ENCODE results near the gene PEPD. TPM values are rescaled to one million over a fixed set of nuclear protein-coding genes. Genes with fewer than 3 reads are reported as not detected.

PEPD gene
- total and polyA plus RNA-seq, 7 experiments from 2014 or later, result 21.9 to 126 (median 24.6) TPM

DNA sequence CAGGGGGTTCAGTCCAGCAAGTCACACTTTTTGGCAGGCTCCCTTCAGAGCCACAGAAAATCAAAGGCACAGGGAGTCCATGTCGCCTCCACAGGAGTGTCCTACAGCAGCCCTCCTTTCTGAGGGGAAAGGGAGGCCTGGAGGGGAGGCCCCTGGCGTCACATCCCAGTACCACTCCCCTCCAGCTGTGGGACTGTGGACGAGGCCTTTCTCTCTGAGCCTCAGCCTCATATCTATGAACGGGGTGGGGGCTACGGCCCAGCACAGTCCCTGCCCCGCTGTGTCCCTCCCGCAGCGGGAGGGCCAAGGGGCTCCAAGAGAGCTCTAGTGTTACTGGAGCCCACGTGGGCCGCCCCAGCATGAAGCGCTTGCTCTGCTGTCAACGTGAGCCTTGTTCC, 23.8 kb downstream of the PEPD start:
- no peak overlapping the region for H3K27ac Mint-ChIP-seq
- Histone ChIP-seq H3K27me3 (ENCODE audit: control insufficient read depth in 2 of 2, insufficient read depth in 2 of 2, low read length in 2 of 2) (no peaks in the 10 kb centered on the region), H3K27ac (ENCODE audit: low read depth, low read length) (no peak overlapping the region), H3K36me3 (ENCODE audit: control insufficient read depth in 2 of 3, insufficient read depth in 3 of 3, low read length in 3 of 3) (peaks cover 0 to 45% (median 3%) of the 10 kb centered on the region in 3 experiments), H3K4me3 (ENCODE audit: low read length) (no peak overlapping the region), H3K9me3 (ENCODE audit: control insufficient read depth in 2 of 3, low read length in 3 of 3) (no peaks in the 10 kb centered on the region), H3K4me1 (ENCODE audit: control insufficient read depth in 2 of 2, insufficient read depth in 2 of 2, low read length in 2 of 2) (no peaks in the 10 kb centered on the region)
- ATAC-seq (no peak), DNase-seq (no peak)
- CTCF ChIA-PET, result no interaction called here
- POLR2A ChIA-PET, result no interaction called here
- peaks cover 0 to 2% (median 0%) of the 10 kb centered on the region in 7 donors for H3K4me1 Mint-ChIP-seq
- H3K9me3 Mint-ChIP-seq, result no peaks in the 10 kb centered on the region
- peaks cover 0 to 35% (median 4%) of the 10 kb centered on the region in 5 donors for H3K36me3 Mint-ChIP-seq
- no peaks in the 10 kb centered on the region for H3K27me3 Mint-ChIP-seq
- intact Hi-C loops (cut with micrococcal nuclease), result no loop called here
- no peak overlapping the region for H3K4me3 Mint-ChIP-seq

- no peaks in the 10 kb centered on the region for H3K27me3 Mint-ChIP-seq
- H3K4me1 ChIP-seq (ENCODE audit: control insufficient read depth in 2 of 2, insufficient read depth in 2 of 2, low read length in 2 of 2), result no peaks in the 10 kb centered on the region
- ATAC-seq (no peak), DNase-seq (no peak)
- no peak overlapping the region for H3K27ac Mint-ChIP-seq
- peaks cover 0 to 35% (median 4%) of the 10 kb centered on the region in 5 donors for H3K36me3 Mint-ChIP-seq
- peaks cover 0 to 2% (median 0%) of the 10 kb centered on the region in 7 donors for H3K4me1 Mint-ChIP-seq
- intact Hi-C loops (cut with micrococcal nuclease), result no loop called here
- H3K4me3 Mint-ChIP-seq, result no peak overlapping the region
- ChIA-PET CTCF (no interaction called here), POLR2A (no interaction called here)
- H3K9me3 Mint-ChIP-seq, result no peaks in the 10 kb centered on the region
- H3K27ac ChIP-seq (ENCODE audit: low read depth, low read length), result no peak overlapping the region
- H3K36me3 ChIP-seq (ENCODE audit: control insufficient read depth in 2 of 3, insufficient read depth in 3 of 3, low read length in 3 of 3), result peaks cover 0 to 45% (median 3%) of the 10 kb centered on the region in 3 experiments
- H3K9me3 ChIP-seq (ENCODE audit: control insufficient read depth in 2 of 3, low read length in 3 of 3), result no peaks in the 10 kb centered on the region
- no peaks in the 10 kb centered on the region for H3K27me3 ChIP-seq (ENCODE audit: control insufficient read depth in 2 of 2, insufficient read depth in 2 of 2, low read length in 2 of 2)
- no peak overlapping the region for H3K4me3 ChIP-seq (ENCODE audit: low read length)
These were observed 24.3 kb downstream of the PEPD start for GRCh38 chr19:33497131-33497777.

DNA sequence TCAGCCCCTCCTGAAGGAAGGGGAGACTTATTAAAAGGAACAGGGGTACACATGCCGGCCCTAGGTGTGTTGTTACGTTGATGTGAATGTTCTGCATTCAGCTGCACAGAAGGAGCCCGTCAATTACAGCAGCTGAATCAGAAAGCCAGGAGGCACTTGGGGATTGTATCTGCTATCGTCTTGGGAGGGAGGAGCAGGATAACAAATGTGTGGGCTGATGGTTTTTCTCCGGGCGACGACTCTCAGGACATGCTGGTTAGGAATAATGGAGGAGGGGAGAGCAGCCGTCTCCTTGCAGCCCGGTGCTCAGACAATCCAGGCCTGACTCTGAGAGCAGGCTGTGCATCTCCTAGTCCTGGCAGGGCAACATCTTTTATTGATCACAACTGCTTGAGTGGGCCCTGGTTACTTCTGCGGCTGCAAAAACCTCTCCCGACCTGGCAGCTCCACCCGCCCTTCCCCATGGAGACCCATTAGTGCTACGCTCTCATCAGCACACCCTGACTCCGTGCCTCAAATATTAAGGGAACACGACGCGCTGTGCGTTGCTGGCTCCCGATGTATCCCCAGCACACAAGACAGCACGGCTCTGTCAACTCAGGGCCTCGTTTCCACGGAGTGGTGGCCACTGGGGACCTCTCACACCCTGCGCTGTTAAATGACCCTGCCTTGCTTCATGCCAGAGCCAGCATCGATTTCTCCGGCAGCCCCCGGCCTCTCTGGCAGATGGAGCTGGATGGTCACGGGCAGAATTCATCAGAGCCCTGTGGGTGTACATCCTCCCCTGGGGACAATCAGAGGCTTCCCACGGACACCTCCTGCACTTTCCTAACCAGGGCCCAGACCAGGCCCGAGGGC, 25.3 kb downstream of the PEPD start:
- ChIA-PET POLR2A (no interaction called here), CTCF (no interaction called here)

GRCh38 chr19:33493401-33494275, 28.0 kb downstream of the PEPD start:
- H3K9me3 Mint-ChIP-seq, result no peaks in the 10 kb centered on the region
- POLR2A ChIA-PET, result no interaction called here
- intact Hi-C loops (cut with micrococcal nuclease), result no loop called here
- H3K36me3 Mint-ChIP-seq, result peaks cover 0 to 24% (median 0%) of the 10 kb centered on the region in 5 donors
- Histone ChIP-seq H3K4me1 (ENCODE audit: control insufficient read depth in 2 of 2, insufficient read depth in 2 of 2, low read length in 2 of 2) (no peaks in the 10 kb centered on the region), H3K27ac (ENCODE audit: low read depth, low read length) (no peak overlapping the region), H3K9me3 (ENCODE audit: control insufficient read depth in 2 of 3, low read length in 3 of 3) (no peaks in the 10 kb centered on the region), H3K4me3 (ENCODE audit: low read length) (no peak overlapping the region), H3K27me3 (ENCODE audit: control insufficient read depth in 2 of 2, insufficient read depth in 2 of 2, low read length in 2 of 2) (no peaks in the 10 kb centered on the region), H3K36me3 (ENCODE audit: control insufficient read depth in 2 of 3, insufficient read depth in 3 of 3, low read length in 3 of 3) (peaks cover 0 to 32% (median 0%) of the 10 kb centered on the region in 3 experiments)
- DNase-seq (no peak), ATAC-seq (no peak)
- no peaks in the 10 kb centered on the region for H3K27me3 Mint-ChIP-seq
- H3K4me3 Mint-ChIP-seq, result no peak overlapping the region
- peak overlapping the region in 1 of 9 donors; percentile 31 for H3K27ac Mint-ChIP-seq
- H3K4me1 Mint-ChIP-seq, result peaks cover 0 to 2% (median 0%) of the 10 kb centered on the region in 7 donors
- CTCF ChIA-PET, result no interaction called here

More for the DNA sequence above, 25.3 kb downstream of the PEPD start:
- Mint-ChIP-seq H3K9me3 (no peaks in the 10 kb centered on the region), H3K4me1 (peaks cover 0 to 2% (median 0%) of the 10 kb centered on the region in 7 donors), H3K27ac (no peak overlapping the region), H3K36me3 (peaks cover 0 to 39% (median 4%) of the 10 kb centered on the region in 5 donors), H3K4me3 (no peak overlapping the region), H3K27me3 (no peaks in the 10 kb centered on the region)
- Histone ChIP-seq H3K4me1 (ENCODE audit: control insufficient read depth in 2 of 2, insufficient read depth in 2 of 2, low read length in 2 of 2) (no peaks in the 10 kb centered on the region), H3K9me3 (ENCODE audit: control insufficient read depth in 2 of 3, low read length in 3 of 3) (no peaks in the 10 kb centered on the region), H3K4me3 (ENCODE audit: low read length) (no peak overlapping the region), H3K27me3 (ENCODE audit: control insufficient read depth in 2 of 2, insufficient read depth in 2 of 2, low read length in 2 of 2) (no peaks in the 10 kb centered on the region), H3K27ac (ENCODE audit: low read depth, low read length) (no peak overlapping the region), H3K36me3 (ENCODE audit: control insufficient read depth in 2 of 3, insufficient read depth in 3 of 3, low read length in 3 of 3) (peaks cover 0 to 45% (median 3%) of the 10 kb centered on the region in 3 experiments)
- DNase-seq (no peak), ATAC-seq (no peak)
- intact Hi-C loops (cut with micrococcal nuclease), result no loop called here

- H3K27ac Mint-ChIP-seq, result no peak overlapping the region
- CTCF ChIA-PET, result no interaction called here
These were observed 28.6 kb downstream of the PEPD start for GRCh38 chr19:33492951-33493350.

GRCh38 chr19:33492090-33492489, 29.5 kb downstream of the PEPD start:
- H3K4me3 Mint-ChIP-seq, result no peak overlapping the region
- DNase-seq (no peak), ATAC-seq (no peak)
- no peaks in the 10 kb centered on the region for H3K9me3 Mint-ChIP-seq
- no peak overlapping the region for H3K4me3 ChIP-seq (ENCODE audit: low read length)
- no peak overlapping the region for H3K27ac ChIP-seq (ENCODE audit: low read depth, low read length)
- H3K27me3 ChIP-seq (ENCODE audit: control insufficient read depth in 2 of 2, insufficient read depth in 2 of 2, low read length in 2 of 2), result no peaks in the 10 kb centered on the region
- POLR2A ChIA-PET, result no interaction called here
- CTCF ChIA-PET, result no interaction called here
- peaks cover 0 to 2% (median 0%) of the 10 kb centered on the region in 7 donors for H3K4me1 Mint-ChIP-seq
- H3K9me3 ChIP-seq (ENCODE audit: control insufficient read depth in 2 of 3, low read length in 3 of 3), result no peaks in the 10 kb centered on the region
- H3K27ac Mint-ChIP-seq, result no peak overlapping the region
- H3K36me3 Mint-ChIP-seq, result peaks cover 0 to 18% (median 1%) of the 10 kb centered on the region in 5 donors
- intact Hi-C loops (cut with micrococcal nuclease), result no loop called here
- H3K36me3 ChIP-seq (ENCODE audit: control insufficient read depth in 2 of 3, insufficient read depth in 3 of 3, low read length in 3 of 3), result peaks cover 0 to 23% (median 0%) of the 10 kb centered on the region in 3 experiments
- no peaks in the 10 kb centered on the region for H3K4me1 ChIP-seq (ENCODE audit: control insufficient read depth in 2 of 2, insufficient read depth in 2 of 2, low read length in 2 of 2)
- no peaks in the 10 kb centered on the region for H3K27me3 Mint-ChIP-seq

More at GRCh38 chr19:33492951-33493350, 28.6 kb downstream of the PEPD start:
- Mint-ChIP-seq H3K4me3 (no peak overlapping the region), H3K27me3 (no peaks in the 10 kb centered on the region), H3K36me3 (peaks cover 0 to 19% (median 0%) of the 10 kb centered on the region in 5 donors), H3K4me1 (peaks cover 0 to 2% (median 0%) of the 10 kb centered on the region in 7 donors), H3K9me3 (no peaks in the 10 kb centered on the region)
- no peak overlapping the region for H3K4me3 ChIP-seq (ENCODE audit: low read length)
- H3K36me3 ChIP-seq (ENCODE audit: control insufficient read depth in 2 of 3, insufficient read depth in 3 of 3, low read length in 3 of 3), result peaks cover 0 to 29% (median 0%) of the 10 kb centered on the region in 3 experiments
- H3K4me1 ChIP-seq (ENCODE audit: control insufficient read depth in 2 of 2, insufficient read depth in 2 of 2, low read length in 2 of 2), result no peaks in the 10 kb centered on the region
- H3K9me3 ChIP-seq (ENCODE audit: control insufficient read depth in 2 of 3, low read length in 3 of 3), result no peaks in the 10 kb centered on the region
- H3K27me3 ChIP-seq (ENCODE audit: control insufficient read depth in 2 of 2, insufficient read depth in 2 of 2, low read length in 2 of 2), result no peaks in the 10 kb centered on the region
- ATAC-seq (no peak), DNase-seq (no peak)
- no peak overlapping the region for H3K27ac ChIP-seq (ENCODE audit: low read depth, low read length)
- POLR2A ChIA-PET, result no interaction called here
- intact Hi-C loops (cut with micrococcal nuclease), result no loop called here

All from naive thymus-derived CD4-positive, alpha-beta T cell (primary cell).